Fibroblast of lung (primary cell): Measurements from ENCODE around the gene ANLN. TPM values are rescaled to one million over a fixed set of nuclear protein-coding genes. Genes with fewer than 3 reads are reported as not detected.
"Not testable (repeated sequence)": the region's sequence is repeated elsewhere in the genome, so short reads cannot be mapped to it uniquely, and the experiment has no call there.

Source experiments
- DNase-seq, 2 donors: peaks; one replicate each; pipeline versions ENCODE4 v3.0.0 to v3.0.0-alpha.2; 2010; ENCODE audit warnings: low read depth in 2 of 2
- H2AFZ ChIP-seq: 2 replicates; pipeline ENCODE4 v1.5.1; 2012; ENCODE audit warnings: low read length, control low read depth, inconsistent platforms
- H3K27ac ChIP-seq: 2 replicates; pipeline ENCODE4 v1.5.1; 2011; ENCODE audit warnings: low read length, control low read depth; ENCODE audit not compliant: insufficient read depth
- H3K27me3 ChIP-seq: 2 replicates; pipeline ENCODE4 v1.5.1; 2011; ENCODE audit warnings: mild to moderate bottlenecking, low read length; ENCODE audit not compliant: control insufficient read depth, insufficient read depth
- H3K36me3 ChIP-seq: 2 replicates; pipeline ENCODE4 v1.5.1; 2011; ENCODE audit warnings: low read length; ENCODE audit not compliant: control insufficient read depth, insufficient read depth
- H3K4me1 ChIP-seq: 2 replicates; pipeline ENCODE4 v1.5.1; 2011; ENCODE audit warnings: low read length; ENCODE audit not compliant: control insufficient read depth, insufficient read depth; ENCODE audit errors: extremely low read depth
- H3K4me2 ChIP-seq: 2 replicates; pipeline ENCODE4 v1.5.1; 2011; ENCODE audit warnings: low read length, control low read depth; ENCODE audit not compliant: insufficient read depth; ENCODE audit errors: extremely low read depth
- H3K4me3 ChIP-seq, 4 experiments: fragments of 200-600 bp in 1 of 4; sonication (generic) in 1 of 4; replicated peaks in 1 of 4; 2 replicates each; pipeline ENCODE4 v1.5.1; 2011 to 2016; ENCODE audit warnings: low read length in 4 of 4, low read depth in 3 of 4, mild to moderate bottlenecking in 3 of 4, control low read depth in 2 of 4, inconsistent platforms in 1 of 4, mixed read lengths in 1 of 4; ENCODE audit not compliant: insufficient read depth in 1 of 4; ENCODE audit errors: control extremely low read depth in 1 of 4
- H3K79me2 ChIP-seq: 2 replicates; pipeline ENCODE4 v1.5.1; 2012; ENCODE audit warnings: mild to moderate bottlenecking, low read length, inconsistent platforms; ENCODE audit not compliant: control insufficient read depth, insufficient read depth
- H3K9ac ChIP-seq: 2 replicates; pipeline ENCODE4 v1.5.1; 2011; ENCODE audit warnings: mild to moderate bottlenecking, low read length, control low read depth; ENCODE audit not compliant: insufficient read depth
- H3K9me3 ChIP-seq: 2 replicates; pipeline ENCODE4 v1.5.1; 2012; ENCODE audit warnings: low read depth, low read length; ENCODE audit not compliant: control insufficient read depth, insufficient read depth
- H4K20me1 ChIP-seq: 2 replicates; pipeline ENCODE4 v1.5.1; 2011; ENCODE audit warnings: low read length; ENCODE audit not compliant: control insufficient read depth, insufficient read depth; ENCODE audit errors: extremely low read depth
- EZH2 ChIP-seq: IDR thresholded peaks from 2 replicates; pipeline ENCODE4 v1.5.1; 2012; ENCODE audit warnings: low read length, control low read depth, mild to moderate bottlenecking; ENCODE audit errors: missing control alignments
- polyA plus RNA-seq, 2 donors: library from polyadenylated mRNA; depleted of rRNA in 1 of 2; stranded (reverse) in 1 of 2; unstranded in 1 of 2; fragments of >200 nt; gene quantifications; 2 replicates each; pipeline ENCODE4 v1.2.1, GENCODE V29; 2011 to 2012; ENCODE audit warnings: missing spikeins in 1 of 2
- total RNA-seq: library from RNA; depleted of rRNA; stranded (reverse); fragments of >200 nt; gene quantifications from 2 replicates; pipeline ENCODE4 v1.2.1, GENCODE V29; 2014
- TF ChIP-seq, protein P1 (sequence below), 2 donors: IDR thresholded peaks in 1 of 2; conservative IDR thresholded peaks in 1 of 2; 1 replicate in 1 of 2; 2 replicates in 1 of 2; pipeline ENCODE4 v1.5.1; 2011 to 2012; ENCODE audit warnings: low read length in 2 of 2, control low read depth in 1 of 2, inconsistent platforms in 1 of 2, low read depth in 1 of 2, mild to moderate bottlenecking in 1 of 2

ANLN gene
- total and polyA plus RNA-seq, 2 donors (not counting 1 experiment from before 2014, with no cell fraction given) = 21.5 to 25.3 TPM

DNA sequence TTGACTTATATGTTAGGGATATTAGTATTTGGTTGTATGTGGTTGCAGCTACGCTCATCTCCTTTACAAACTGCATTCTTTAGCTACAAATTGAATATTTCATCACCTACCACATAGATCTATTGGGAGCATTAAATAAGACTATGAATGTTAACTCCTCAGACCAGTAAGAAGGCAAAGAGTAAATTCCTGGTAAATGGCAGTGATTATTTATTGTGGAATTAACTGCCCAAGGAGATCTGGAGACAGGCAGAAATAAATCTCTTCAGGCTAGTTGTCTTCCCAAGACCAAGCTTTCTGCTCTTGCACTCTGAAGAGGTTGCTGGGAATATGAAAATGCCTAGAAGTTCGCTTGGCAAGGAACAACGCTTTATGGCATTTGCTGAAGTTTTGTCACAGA is 74.6 kb downstream of the ANLN start:
- Histone ChIP-seq H3K27me3 (peaks cover 4% of the 10 kb centered on the region), H3K9ac (no peak overlapping the region), H3K4me3 (no peak overlapping the region), H3K4me1 (no peaks in the 10 kb centered on the region), H3K4me2 (no peak overlapping the region), H3K9me3 (no peaks in the 10 kb centered on the region), H3K27ac (no peak overlapping the region), H2AFZ (no peak overlapping the region), H4K20me1 (no peaks in the 10 kb centered on the region), H3K79me2 (no peaks in the 10 kb centered on the region), H3K36me3 (no peaks in the 10 kb centered on the region)
- DNase-seq = no peak
- TF ChIP-seq, protein P1, sequence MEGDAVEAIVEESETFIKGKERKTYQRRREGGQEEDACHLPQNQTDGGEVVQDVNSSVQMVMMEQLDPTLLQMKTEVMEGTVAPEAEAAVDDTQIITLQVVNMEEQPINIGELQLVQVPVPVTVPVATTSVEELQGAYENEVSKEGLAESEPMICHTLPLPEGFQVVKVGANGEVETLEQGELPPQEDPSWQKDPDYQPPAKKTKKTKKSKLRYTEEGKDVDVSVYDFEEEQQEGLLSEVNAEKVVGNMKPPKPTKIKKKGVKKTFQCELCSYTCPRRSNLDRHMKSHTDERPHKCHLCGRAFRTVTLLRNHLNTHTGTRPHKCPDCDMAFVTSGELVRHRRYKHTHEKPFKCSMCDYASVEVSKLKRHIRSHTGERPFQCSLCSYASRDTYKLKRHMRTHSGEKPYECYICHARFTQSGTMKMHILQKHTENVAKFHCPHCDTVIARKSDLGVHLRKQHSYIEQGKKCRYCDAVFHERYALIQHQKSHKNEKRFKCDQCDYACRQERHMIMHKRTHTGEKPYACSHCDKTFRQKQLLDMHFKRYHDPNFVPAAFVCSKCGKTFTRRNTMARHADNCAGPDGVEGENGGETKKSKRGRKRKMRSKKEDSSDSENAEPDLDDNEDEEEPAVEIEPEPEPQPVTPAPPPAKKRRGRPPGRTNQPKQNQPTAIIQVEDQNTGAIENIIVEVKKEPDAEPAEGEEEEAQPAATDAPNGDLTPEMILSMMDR (conservative IDR thresholded peaks at IDR 0.05 in 1 of 2, IDR thresholded peaks at IDR 0.05 in 1 of 2; ENCODE audit: low read depth in 1 of 2, low read length in 2 of 2) = no peak
- TF ChIP-seq EZH2 = no peak

DNA sequence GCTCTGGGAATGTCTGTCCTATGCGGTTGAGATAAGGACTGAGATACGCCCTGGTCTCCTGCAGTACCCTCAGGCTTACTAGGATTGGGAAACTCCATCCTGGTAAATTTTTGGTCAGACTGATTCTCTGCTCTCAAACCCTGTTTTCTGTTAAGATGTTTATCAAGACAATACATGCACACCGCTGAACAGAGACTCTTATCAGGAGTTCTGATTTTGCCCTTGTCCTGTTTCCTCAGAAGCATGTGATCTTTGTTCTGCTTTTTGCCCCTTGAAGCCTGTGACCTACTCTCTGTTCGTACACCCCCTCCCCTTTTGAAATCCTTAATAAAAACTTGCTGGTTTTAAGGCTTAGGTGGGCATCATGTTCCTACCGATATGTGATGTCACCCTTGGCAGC is 76.3 kb downstream of the ANLN start:
- not testable (repeated sequence) for H3K27me3 ChIP-seq

DNA sequence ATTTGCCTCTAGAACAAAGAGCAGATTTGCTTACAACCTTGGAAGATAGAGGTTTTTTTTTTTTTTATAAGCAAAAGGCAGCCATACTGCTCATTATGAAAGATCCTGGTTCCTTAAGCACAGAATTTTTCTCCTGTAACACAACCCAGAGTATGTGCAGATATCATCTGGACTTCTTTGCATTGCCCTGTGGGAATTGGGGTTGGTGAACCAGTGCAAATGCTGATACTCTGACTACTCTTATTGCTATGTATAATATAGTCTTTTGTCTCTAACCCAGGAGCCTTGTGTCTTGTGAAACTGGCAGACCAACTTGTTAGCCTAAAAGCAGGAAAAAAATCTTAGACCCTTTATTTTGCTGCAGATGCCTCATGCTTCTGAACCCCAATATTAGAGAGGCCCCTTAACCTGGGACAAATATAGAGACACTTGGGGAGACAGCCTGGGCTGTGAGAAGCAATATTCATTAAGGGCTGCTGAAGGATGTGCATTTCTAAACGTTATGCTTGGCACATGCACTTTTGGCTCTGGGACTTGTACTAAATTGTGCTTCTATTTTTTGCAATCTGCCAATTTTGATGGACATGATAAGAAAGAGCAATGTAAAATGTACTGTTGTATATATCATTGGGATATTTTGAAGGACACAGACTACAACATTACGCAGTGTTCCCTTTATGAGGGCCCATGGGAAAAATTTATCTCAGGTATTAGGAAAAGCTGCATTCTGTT is 78.9 kb downstream of the ANLN start:
- Histone ChIP-seq H3K9ac (no peak overlapping the region), H3K4me1 (no peaks in the 10 kb centered on the region), H3K4me2 (no peak overlapping the region), H4K20me1 (no peaks in the 10 kb centered on the region), H3K79me2 (no peaks in the 10 kb centered on the region), H3K27ac (no peak overlapping the region), H3K27me3 (no peaks in the 10 kb centered on the region), H2AFZ (no peak overlapping the region), H3K36me3 (no peaks in the 10 kb centered on the region), H3K4me3 (no peak overlapping the region), H3K9me3 (no peaks in the 10 kb centered on the region)
- no peak for DNase-seq
- no peak for TF ChIP-seq EZH2
- TF ChIP-seq, protein P1 (conservative IDR thresholded peaks at IDR 0.05 in 1 of 2, IDR thresholded peaks at IDR 0.05 in 1 of 2; ENCODE audit: low read depth in 1 of 2, low read length in 2 of 2) = no peak

More for the DNA sequence above, 76.3 kb downstream of the ANLN start:
- not testable (repeated sequence) for H3K79me2 ChIP-seq, H3K9me3 ChIP-seq, H3K4me3 ChIP-seq, H3K4me2 ChIP-seq, H3K9ac ChIP-seq, H3K4me1 ChIP-seq, H2AFZ ChIP-seq, H4K20me1 ChIP-seq, H3K36me3 ChIP-seq, DNase-seq, H3K27ac ChIP-seq
